ENCODE data around the gene CWF19L2. TPM values are rescaled to one million over a fixed set of nuclear protein-coding genes. Genes with fewer than 3 reads are reported as not detected.

The CWF19L2 gene
- total RNA-seq, 1 donor from 2014 or later: 14.8 TPM

GRCh38 chr11:107293677-107294344 is 163.8 kb downstream of the CWF19L2 start:
- H3K4me3 Mint-ChIP-seq: no peak overlapping the region
- DNase-seq (ENCODE audit: low read depth, low spot score): no peak

DNA sequence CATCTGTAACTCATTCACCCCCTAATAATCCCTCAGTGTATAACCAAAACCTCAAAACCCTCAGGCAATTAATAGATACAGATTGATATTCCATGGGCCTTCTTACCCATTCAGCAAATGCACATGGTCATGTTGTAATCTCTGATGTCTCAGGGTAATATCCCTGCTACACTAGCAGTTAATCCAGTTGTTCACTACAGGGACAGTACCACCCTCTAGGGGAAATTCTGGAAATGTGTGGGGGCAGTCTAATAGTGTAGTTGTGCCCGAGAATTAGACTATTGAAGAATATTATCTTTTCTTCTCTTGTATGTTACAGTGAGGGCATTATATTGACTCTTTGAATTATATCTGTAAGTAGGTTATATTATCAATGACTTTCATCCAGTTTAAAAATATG is 175.4 kb downstream of the CWF19L2 start:
- TF ChIP-seq, protein P1, sequence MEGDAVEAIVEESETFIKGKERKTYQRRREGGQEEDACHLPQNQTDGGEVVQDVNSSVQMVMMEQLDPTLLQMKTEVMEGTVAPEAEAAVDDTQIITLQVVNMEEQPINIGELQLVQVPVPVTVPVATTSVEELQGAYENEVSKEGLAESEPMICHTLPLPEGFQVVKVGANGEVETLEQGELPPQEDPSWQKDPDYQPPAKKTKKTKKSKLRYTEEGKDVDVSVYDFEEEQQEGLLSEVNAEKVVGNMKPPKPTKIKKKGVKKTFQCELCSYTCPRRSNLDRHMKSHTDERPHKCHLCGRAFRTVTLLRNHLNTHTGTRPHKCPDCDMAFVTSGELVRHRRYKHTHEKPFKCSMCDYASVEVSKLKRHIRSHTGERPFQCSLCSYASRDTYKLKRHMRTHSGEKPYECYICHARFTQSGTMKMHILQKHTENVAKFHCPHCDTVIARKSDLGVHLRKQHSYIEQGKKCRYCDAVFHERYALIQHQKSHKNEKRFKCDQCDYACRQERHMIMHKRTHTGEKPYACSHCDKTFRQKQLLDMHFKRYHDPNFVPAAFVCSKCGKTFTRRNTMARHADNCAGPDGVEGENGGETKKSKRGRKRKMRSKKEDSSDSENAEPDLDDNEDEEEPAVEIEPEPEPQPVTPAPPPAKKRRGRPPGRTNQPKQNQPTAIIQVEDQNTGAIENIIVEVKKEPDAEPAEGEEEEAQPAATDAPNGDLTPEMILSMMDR (conservative IDR thresholded peaks at IDR 0.05): no peak
- no peak overlapping the region for H3K4me3 Mint-ChIP-seq
- no peaks in the 10 kb centered on the region for H3K27me3 Mint-ChIP-seq (ENCODE audit: low read depth)
- H3K4me1 Mint-ChIP-seq: no peaks in the 10 kb centered on the region
- H3K9me3 Mint-ChIP-seq: peaks cover 4% of the 10 kb centered on the region
- H3K36me3 Mint-ChIP-seq (ENCODE audit: low read depth): peaks cover 3% of the 10 kb centered on the region
- H3K27ac Mint-ChIP-seq (ENCODE audit: unreplicated experiment): no peak overlapping the region
- DNase-seq (ENCODE audit: low read depth, low spot score): no peak

More at GRCh38 chr11:107293677-107294344, 163.8 kb downstream of the CWF19L2 start:
- TF ChIP-seq, protein P1 (conservative IDR thresholded peaks at IDR 0.05): no peak
- no peaks in the 10 kb centered on the region for H3K27me3 Mint-ChIP-seq (ENCODE audit: low read depth)
- H3K9me3 Mint-ChIP-seq: peaks cover 24% of the 10 kb centered on the region
- peaks cover 44% of the 10 kb centered on the region for H3K36me3 Mint-ChIP-seq (ENCODE audit: low read depth)
- no peak overlapping the region for H3K27ac Mint-ChIP-seq (ENCODE audit: unreplicated experiment)
- H3K4me1 Mint-ChIP-seq: no peaks in the 10 kb centered on the region

Other genes starting within 250 kb of the CWF19L2 start
- gene ALKBH8, start 107.9 kb upstream of the CWF19L2 start, total RNA-seq: 11.0 and 13.4 TPM in 2 replicates
- 0.40 and 0.43 TPM in 2 replicates for gene ELMOD1, start 133.3 kb upstream of the CWF19L2 start, total RNA-seq